Measurements from ENCODE around the gene ZNF814. TPM values are rescaled to one million over a fixed set of nuclear protein-coding genes. Genes with fewer than 3 reads are reported as not detected.
"Not testable (repeated sequence)": the region's sequence is repeated elsewhere in the genome, so short reads cannot be mapped to it uniquely, and the experiment has no call there.

ZNF814 gene
- total and polyA plus RNA-seq, 5 donors, result 9.5 to 13.8 (median 13.0) TPM

- WGBS, result 84% methylated on average over 5 of the region's 6 CpGs
- H3K9me3 ChIP-seq (ENCODE audit: control insufficient read depth, low read length); H3K4me3 ChIP-seq (ENCODE audit: low read length); H3K4me1 ChIP-seq (ENCODE audit: control insufficient read depth, insufficient read depth, low read length); ATAC-seq; intact Hi-C loops (cut with DNase I); DNase-seq; H3K27me3 ChIP-seq (ENCODE audit: control insufficient read depth, insufficient read depth); H3K27ac ChIP-seq (ENCODE audit: low read length): not testable (repeated sequence)
Observed at GRCh38 chr19:57851812-57852603, 36.8 kb downstream of the ZNF814 start.

DNA sequence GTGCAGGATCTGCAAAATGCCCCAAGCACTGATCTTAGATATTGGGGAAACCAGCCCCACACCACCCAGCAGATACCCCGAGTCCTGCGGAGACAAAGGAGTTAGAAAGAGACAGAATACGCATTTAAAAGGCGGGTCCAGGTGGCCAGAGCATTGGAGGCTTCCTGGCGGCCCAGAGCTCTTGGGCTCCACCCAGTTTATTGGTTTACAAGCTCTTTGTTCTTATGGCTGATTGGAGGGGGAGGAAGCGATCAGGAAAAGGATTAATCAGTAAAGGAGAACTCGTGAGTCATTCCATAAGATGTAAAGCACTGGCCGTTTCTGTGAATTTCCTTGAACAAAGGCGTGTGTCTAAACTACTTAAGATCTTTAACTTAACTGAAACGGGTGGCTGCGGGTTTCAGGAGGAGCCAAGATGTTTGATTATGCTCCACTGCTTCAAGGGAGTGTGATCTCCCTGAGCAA is 38.3 kb downstream of the ZNF814 start:
- peaks cover 8% of the 10 kb centered on the region for H3K4me1 ChIP-seq (ENCODE audit: control insufficient read depth, insufficient read depth, low read length)
- 16% methylated on average over 11 of the region's 11 CpGs for WGBS
- intact Hi-C loops (cut with DNase I), result no loop called here
- no peaks in the 10 kb centered on the region for H3K27me3 ChIP-seq (ENCODE audit: control insufficient read depth, insufficient read depth)
- ATAC-seq (no peak), DNase-seq (no peak)
- H3K27ac ChIP-seq (ENCODE audit: low read length), result no peak overlapping the region
- H3K9me3 ChIP-seq (ENCODE audit: control insufficient read depth, low read length), result no peaks in the 10 kb centered on the region
- peak overlapping the region; percentile 90 for H3K4me3 ChIP-seq (ENCODE audit: low read length)

DNA sequence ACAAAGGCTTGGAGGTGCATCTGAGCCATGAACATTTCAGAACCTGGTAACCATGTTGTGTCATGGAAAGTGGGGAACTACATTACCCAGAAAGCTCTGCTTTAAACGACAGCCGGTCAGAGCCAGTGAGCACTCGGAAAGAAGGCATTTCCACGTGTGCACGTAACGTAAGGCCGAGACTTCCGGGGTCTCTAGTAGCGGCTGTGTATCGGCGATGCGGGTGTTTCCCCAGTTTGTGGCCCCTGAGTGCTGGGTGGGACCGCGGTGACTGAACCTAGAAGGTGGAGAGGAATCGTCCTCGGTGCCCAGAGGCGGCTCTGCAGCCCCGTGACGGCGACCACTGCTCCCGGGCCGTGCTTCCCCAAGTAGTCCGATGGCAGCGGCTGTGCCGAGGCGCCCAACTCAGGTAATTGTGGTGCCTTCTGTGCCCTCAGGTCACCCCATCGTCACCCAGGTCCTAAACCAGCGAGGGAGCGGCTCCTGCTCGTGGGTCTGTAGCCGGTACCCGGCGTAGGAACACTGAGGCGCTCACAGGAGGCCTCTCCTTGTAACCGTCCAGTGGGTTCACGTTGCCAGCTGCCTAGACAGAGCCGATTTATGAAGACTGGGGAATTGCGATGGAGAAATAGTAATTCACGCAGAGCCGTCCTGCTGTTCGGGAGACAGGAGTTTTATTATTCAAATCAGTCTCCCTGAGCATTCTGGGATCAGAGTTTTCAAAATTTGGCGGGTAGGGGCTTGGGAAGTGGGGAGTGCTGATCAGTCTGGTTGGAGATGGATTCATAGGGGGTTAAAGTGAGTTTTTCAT is 39.0 kb downstream of the ZNF814 start, which contains the start of gene ZNF587:
ZNF587 (plus strand) TSS at position 194 of the 808 bp plus-strand sequence; CDS start at position 374, 180 bp downstream.
- H3K4me1 ChIP-seq (ENCODE audit: control insufficient read depth, insufficient read depth, low read length); H3K27me3 ChIP-seq (ENCODE audit: control insufficient read depth, insufficient read depth); intact Hi-C loops (cut with DNase I); H3K9me3 ChIP-seq (ENCODE audit: control insufficient read depth, low read length): not testable (repeated sequence)
- WGBS, result under 1% methylated on average over 42 of the region's 42 CpGs
- peak within 1 kb of the TSS; percentile 90 for H3K4me3 ChIP-seq (ENCODE audit: low read length)
- peak within 1 kb of the TSS; percentile 33 for H3K27ac ChIP-seq (ENCODE audit: low read length)
- DNase-seq (peak; percentile 61 to 84 (median 81)), ATAC-seq (peak; percentile 95 to 97)

- DNase-seq; H3K4me3 ChIP-seq (ENCODE audit: low read length); H3K27me3 ChIP-seq (ENCODE audit: control insufficient read depth, insufficient read depth); H3K27ac ChIP-seq (ENCODE audit: low read length); H3K9me3 ChIP-seq (ENCODE audit: control insufficient read depth, low read length); intact Hi-C loops (cut with DNase I); H3K4me1 ChIP-seq (ENCODE audit: control insufficient read depth, insufficient read depth, low read length): not testable (repeated sequence)
- ATAC-seq, result peak in 1 of 2 donors; percentile 41
- 78% methylated on average over 2 of the region's 2 CpGs for WGBS
Observed at GRCh38 chr19:57849162-57849665, 39.6 kb downstream of the ZNF814 start.

GRCh38 chr19:57847164-57847563 is 41.7 kb downstream of the ZNF814 start:
- H3K27me3 ChIP-seq (ENCODE audit: control insufficient read depth, insufficient read depth); H3K4me1 ChIP-seq (ENCODE audit: control insufficient read depth, insufficient read depth, low read length); H3K27ac ChIP-seq (ENCODE audit: low read length); DNase-seq; intact Hi-C loops (cut with DNase I); H3K9me3 ChIP-seq (ENCODE audit: control insufficient read depth, low read length); H3K4me3 ChIP-seq (ENCODE audit: low read length); ATAC-seq: not testable (repeated sequence)
- 84% methylated on average over 3 of the region's 3 CpGs for WGBS

GRCh38 chr19:57841122-57841763 is 47.6 kb downstream of the ZNF814 start:
- 63% methylated on average over 6 of the region's 6 CpGs for WGBS
- no peaks in the 10 kb centered on the region for H3K9me3 ChIP-seq (ENCODE audit: control insufficient read depth, low read length)
- H3K4me1 ChIP-seq (ENCODE audit: control insufficient read depth, insufficient read depth, low read length), result no peaks in the 10 kb centered on the region
- no peak overlapping the region for H3K27ac ChIP-seq (ENCODE audit: low read length)
- intact Hi-C loops (cut with DNase I), result no loop called here
- ATAC-seq, result no peak
- H3K27me3 ChIP-seq (ENCODE audit: control insufficient read depth, insufficient read depth), result no peaks in the 10 kb centered on the region
- H3K4me3 ChIP-seq (ENCODE audit: low read length), result no peak overlapping the region
- no peak for DNase-seq

DNA sequence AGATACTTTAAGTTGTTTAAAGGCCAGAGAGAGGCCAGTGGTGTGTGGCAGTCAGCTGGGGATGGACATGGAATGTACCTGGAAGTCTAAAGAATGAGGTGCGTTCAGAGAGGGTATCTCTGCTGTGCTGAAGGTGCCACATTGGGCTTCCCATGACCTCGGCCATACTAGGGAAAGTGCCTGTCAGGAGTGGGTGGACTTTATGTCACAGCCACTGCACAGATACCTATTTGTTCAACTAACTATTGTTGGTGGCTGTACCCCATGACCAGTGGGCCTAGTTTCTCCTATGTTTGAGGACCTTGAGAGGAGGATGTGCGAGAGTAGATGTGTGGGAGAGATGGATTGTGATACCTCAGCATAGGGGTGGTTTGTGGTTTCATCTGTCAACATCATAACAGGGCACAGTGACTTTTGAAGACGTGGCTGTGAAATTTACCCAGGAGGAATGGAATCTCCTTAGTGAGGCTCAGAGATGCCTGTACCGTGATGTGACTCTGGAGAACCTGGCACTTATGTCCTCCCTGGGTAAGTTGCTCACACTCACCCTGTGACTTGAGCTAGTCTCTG is 50.1 kb downstream of the ZNF814 start:
- WGBS, result 89% methylated on average over 5 of the region's 5 CpGs
- H3K4me3 ChIP-seq (ENCODE audit: low read length); intact Hi-C loops (cut with DNase I); H3K27ac ChIP-seq (ENCODE audit: low read length); H3K27me3 ChIP-seq (ENCODE audit: control insufficient read depth, insufficient read depth); H3K4me1 ChIP-seq (ENCODE audit: control insufficient read depth, insufficient read depth, low read length); ATAC-seq; DNase-seq; H3K9me3 ChIP-seq (ENCODE audit: control insufficient read depth, low read length): not testable (repeated sequence)

GRCh38 chr19:57836991-57837390 is 51.8 kb downstream of the ZNF814 start:
- ATAC-seq; H3K4me3 ChIP-seq (ENCODE audit: low read length); H3K27ac ChIP-seq (ENCODE audit: low read length); H3K9me3 ChIP-seq (ENCODE audit: control insufficient read depth, low read length); H3K4me1 ChIP-seq (ENCODE audit: control insufficient read depth, insufficient read depth, low read length); DNase-seq; H3K27me3 ChIP-seq (ENCODE audit: control insufficient read depth, insufficient read depth); intact Hi-C loops (cut with DNase I): not testable (repeated sequence)
- 90% methylated on average over 5 of the region's 5 CpGs for WGBS

- intact Hi-C loops (cut with DNase I), result no loop called here
- Histone ChIP-seq H3K9me3 (ENCODE audit: control insufficient read depth, low read length) (no peaks in the 10 kb centered on the region), H3K4me1 (ENCODE audit: control insufficient read depth, insufficient read depth, low read length) (no peaks in the 10 kb centered on the region), H3K27ac (ENCODE audit: low read length) (peak within 1 kb of the TSS; percentile 95), H3K4me3 (ENCODE audit: low read length) (peak within 1 kb of the TSS; percentile 63), H3K27me3 (ENCODE audit: control insufficient read depth, insufficient read depth) (no peaks in the 10 kb centered on the region)
- peak; percentile 77 to 93 (median 91) for DNase-seq
- WGBS, result 22% methylated on average over 22 of the region's 22 CpGs
- ATAC-seq, result peak; percentile 91 to 92
Observed at GRCh38 chr19:57830071-57830602, 58.7 kb downstream of the ZNF814 start, which contains the start of gene ZNF587B. TSS of gene ZNF587B (plus strand) at chr19:57830299. CDS start at chr19:57830529, 230 bp downstream.

- Histone ChIP-seq H3K27me3 (ENCODE audit: control insufficient read depth, insufficient read depth) (no peaks in the 10 kb centered on the region), H3K4me3 (ENCODE audit: low read length) (no peak overlapping the region), H3K9me3 (ENCODE audit: control insufficient read depth, low read length) (no peaks in the 10 kb centered on the region), H3K4me1 (ENCODE audit: control insufficient read depth, insufficient read depth, low read length) (no peaks in the 10 kb centered on the region), H3K27ac (ENCODE audit: low read length) (peak overlapping the region; percentile 6)
- ATAC-seq (no peak), DNase-seq (no peak)
- WGBS, result 38% methylated on average over 5 of the region's 5 CpGs
- intact Hi-C loops (cut with DNase I), result no loop called here
Observed at GRCh38 chr19:57829316-57829715, 59.5 kb downstream of the ZNF814 start.

Data from right cardiac atrium (tissue), 5 donors.